Measurements from ENCODE around the gene RIPK4. TPM values are rescaled to one million over a fixed set of nuclear protein-coding genes. Genes with fewer than 3 reads are reported as not detected.

RIPK4 gene
- total and polyA plus RNA-seq, 2 of the 13 experiments (the other 11 are each of a cell fraction or from before 2014, with no cell fraction given), result 3.1 to 4.9 TPM

GRCh38 chr21:41703857-41704501, 62.9 kb downstream of the RIPK4 start (continued):
- no peak for TF ChIP-seq TARDBP (CRISPR knock-in tag; IDR thresholded peaks at IDR 0.05)

GRCh38 chr21:41701749-41702148, 65.1 kb downstream of the RIPK4 start:
- H3K9me3 ChIP-seq (ENCODE audit: low read length), result no peaks in the 10 kb centered on the region
- ATAC-seq (no peak), DNase-seq (ENCODE audit: low spot score) (no peak), FAIRE-seq (no peak)
- peaks cover 63% of the 10 kb centered on the region for H3K4me1 ChIP-seq (ENCODE audit: insufficient read depth, low read length)
- H2AFZ ChIP-seq (ENCODE audit: low read length), result no peak overlapping the region
- H3K79me2 ChIP-seq (ENCODE audit: insufficient read depth, low read length), result no peaks in the 10 kb centered on the region
- BruUV-seq (replicated peaks), result no TSS peak
- H3K27ac ChIP-seq (ENCODE audit: extremely low read length, insufficient read depth, low read length), result no peak overlapping the region
- ChIA-PET POLR2A (no interaction called here), CTCF (ENCODE audit: low intra/inter-chr PET ratio, low total read pairs) (no interaction called here)
- no peaks in the 10 kb centered on the region for H3K36me3 ChIP-seq (replicated peaks in 1 of 2; ENCODE audit: control insufficient read depth in 1 of 2, insufficient read depth in 2 of 2, low read length in 2 of 2)
- WGBS (ENCODE audit: low lambda C conversion rate), result 79% methylated on average over 10 of the region's 10 CpGs
- H3K4me2 ChIP-seq (ENCODE audit: low read depth, low read length), result no peak overlapping the region
- peaks cover 0 to 10% of the 10 kb centered on the region in 2 experiments; a peak in 1 of 5 replicates for H3K27me3 ChIP-seq (ENCODE audit: control insufficient read depth in 1 of 2, insufficient read depth in 2 of 2, low read length in 2 of 2)
- intact Hi-C loops (cut with micrococcal nuclease; ENCODE audit: unreplicated experiment) (no loop called here), in situ Hi-C loops (cut with HindIII; ENCODE audit: extremely low pct_ligation_motif_present, low pct_unique_long_range_greater_than_20kb) (no loop called here)
- TF ChIP-seq ZNF7 (CRISPR knock-in tag; IDR thresholded peaks at IDR 0.05), result no peak
- TF ChIP-seq MAFF (IDR thresholded peaks at IDR 0.05; ENCODE audit: low read depth, low read length), result 0 out of 2 replicates have a peak, but pooled peaks have one; percentile 11
- 0 out of 2 replicates have a peak, but pooled peaks have one; percentile 14 for TF ChIP-seq ZMYM3 (CRISPR knock-in tag; IDR thresholded peaks at IDR 0.05)
- peak; percentile 57 for TF ChIP-seq ZNF629 (CRISPR knock-in tag; conservative IDR thresholded peaks at IDR 0.05)
- no peak for TF ChIP-seq HIVEP1 (CRISPR knock-in tag; IDR thresholded peaks at IDR 0.05)
- TF ChIP-seq MAFK (conservative IDR thresholded peaks at IDR 0.05 in 1 of 2, IDR thresholded peaks at IDR 0.05 in 1 of 2; ENCODE audit: low read length in 2 of 2), result peak; percentile 37 to 52
- no peak for TF ChIP-seq RARG (CRISPR knock-in tag; IDR thresholded peaks at IDR 0.05; ENCODE audit: low read depth)
- peak; percentile 68; the same call in 1 of the 2 replicates for TF ChIP-seq NFE2L2 (IDR thresholded peaks at IDR 0.05; ENCODE audit: low read length)
- TF ChIP-seq CENPBD1 (CRISPR knock-in tag; IDR thresholded peaks at IDR 0.05; ENCODE audit: borderline replicate concordance, low read depth), result no peak
- no peak overlapping the region for H3K4me3 ChIP-seq (replicated peaks in 1 of 3; ENCODE audit: insufficient read depth in 1 of 3, low read depth in 2 of 3, low read length in 3 of 3)
- no peak overlapping the region for H3K9ac ChIP-seq (ENCODE audit: insufficient read depth, low read depth, low read length)
- H4K20me1 ChIP-seq (ENCODE audit: insufficient read depth, low read length), result no peaks in the 10 kb centered on the region
